Astrocyte (in vitro differentiated cells and primary cell): ENCODE results near the gene PHTF1. TPM values are rescaled to one million over a fixed set of nuclear protein-coding genes. Genes with fewer than 3 reads are reported as not detected.

Experiments
- DNase-seq: peaks from one replicate; pipeline ENCODE4 v3.0.0-alpha.2; 2010; ENCODE audit warnings: low read depth
- FAIRE-seq: peaks from 2 replicates; lab custom pipeline; 2011; peaks lifted over from hg19 to GRCh38; lab: Jason Lieb, UNC
- H2AFZ ChIP-seq: 2 replicates; pipeline ENCODE4 v1.6.0; 2012; ENCODE audit warnings: low read depth, low read length, inconsistent platforms
- H3K27ac ChIP-seq: 2 replicates; pipeline ENCODE4 v1.5.1; 2011; ENCODE audit warnings: low read depth, low read length, inconsistent platforms
- H3K27me3 ChIP-seq: 2 replicates; pipeline ENCODE4 v1.6.0; 2011; ENCODE audit warnings: low read length, inconsistent platforms; ENCODE audit not compliant: insufficient read depth
- H3K36me3 ChIP-seq: 2 replicates; pipeline ENCODE4 v1.5.1; 2011; ENCODE audit warnings: low read length, inconsistent platforms; ENCODE audit not compliant: insufficient read depth
- H3K4me1 ChIP-seq: 2 replicates; pipeline ENCODE4 v1.5.1; 2011; ENCODE audit warnings: low read length, inconsistent platforms; ENCODE audit not compliant: insufficient read depth
- H3K4me2 ChIP-seq: 2 replicates; pipeline ENCODE4 v1.6.0; 2012; ENCODE audit warnings: low read length, inconsistent platforms
- H3K4me3 ChIP-seq: 2 replicates; pipeline ENCODE4 v1.5.1; 2011; ENCODE audit warnings: low read depth, mild to moderate bottlenecking, low read length, inconsistent platforms; ENCODE audit not compliant: insufficient read depth
- H3K79me2 ChIP-seq: 2 replicates; pipeline ENCODE4 v1.6.0; 2012; ENCODE audit warnings: mild to moderate bottlenecking, low read length, inconsistent platforms; ENCODE audit not compliant: insufficient read depth
- H3K9ac ChIP-seq: 2 replicates; pipeline ENCODE4 v1.6.0; 2012; ENCODE audit warnings: mild to moderate bottlenecking, low read length, inconsistent platforms
- H3K9me3 ChIP-seq: 2 replicates; pipeline ENCODE4 v1.5.1; 2012; ENCODE audit warnings: low read depth, mild to moderate bottlenecking, low read length, inconsistent platforms; ENCODE audit not compliant: insufficient read depth
- H4K20me1 ChIP-seq: 2 replicates; pipeline ENCODE4 v1.6.0; 2012; ENCODE audit warnings: low read length, inconsistent platforms; ENCODE audit not compliant: insufficient read depth
- H3K27ac Mint-ChIP-seq: one replicate; pipeline ENCODE4 v1.8.0; 2021; ENCODE audit warnings: mild to moderate bottlenecking, mixed read lengths; ENCODE audit not compliant: unreplicated experiment
- H3K27me3 Mint-ChIP-seq: one replicate; pipeline ENCODE4 v1.8.0; 2021; ENCODE audit warnings: low read depth, mixed read lengths; ENCODE audit not compliant: unreplicated experiment
- H3K36me3 Mint-ChIP-seq: one replicate; pipeline ENCODE4 v1.8.0; 2021; ENCODE audit warnings: low read depth, mixed read lengths; ENCODE audit not compliant: unreplicated experiment
- H3K4me1 Mint-ChIP-seq: one replicate; pipeline ENCODE4 v1.8.0; 2021; ENCODE audit warnings: low read depth, mixed read lengths; ENCODE audit not compliant: unreplicated experiment
- H3K4me3 Mint-ChIP-seq: one replicate; pipeline ENCODE4 v1.8.0; 2021; ENCODE audit warnings: mild to moderate bottlenecking, moderate library complexity, mixed read lengths; ENCODE audit not compliant: unreplicated experiment
- H3K9me3 Mint-ChIP-seq: one replicate; pipeline ENCODE4 v1.8.0; 2021; ENCODE audit warnings: mild to moderate bottlenecking, mixed read lengths; ENCODE audit not compliant: unreplicated experiment
- EZH2 ChIP-seq: IDR thresholded peaks from 2 replicates; pipeline ENCODE4 v1.6.1; 2012; ENCODE audit warnings: mild to moderate bottlenecking, low read length, inconsistent platforms; ENCODE audit not compliant: insufficient read depth
- total RNA-seq: library from RNA; stranded (reverse); gene quantifications from 2 replicates; pipeline ENCODE4 v1.2.1, GENCODE V29; 2021
- TF ChIP-seq, protein P1 (sequence below): IDR thresholded peaks from 2 replicates; pipeline ENCODE4 v1.5.1; 2011; ENCODE audit warnings: low read depth, mild to moderate bottlenecking, inconsistent platforms, low read length, moderate library complexity; ENCODE audit not compliant: insufficient read depth

The PHTF1 gene
- total RNA-seq, 1 donor from 2014 or later: 36.4 TPM

DNA sequence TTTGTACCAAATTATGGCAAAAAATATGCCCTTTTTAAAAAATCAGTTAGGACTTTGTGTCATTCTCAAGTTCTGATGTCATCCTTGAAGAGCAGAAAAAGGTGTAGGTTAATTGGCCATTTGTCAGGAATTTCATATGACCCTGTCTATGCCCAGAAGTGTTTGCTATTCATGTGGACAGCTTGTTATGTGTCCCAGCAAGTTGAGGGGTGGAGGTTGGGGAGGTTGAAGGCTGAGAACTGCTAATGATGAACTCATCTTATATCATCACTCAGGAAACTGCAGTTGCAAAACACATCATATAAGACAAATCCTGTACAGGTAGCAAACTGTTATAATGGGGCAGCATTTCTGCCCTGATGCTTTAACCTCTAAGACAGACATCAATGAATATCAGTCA, 106.5 kb downstream of the PHTF1 start:
- Mint-ChIP-seq H3K4me3 (no peak overlapping the region), H3K9me3 (no peaks in the 10 kb centered on the region), H3K36me3 (no peaks in the 10 kb centered on the region), H3K27ac (no peak overlapping the region), H3K27me3 (no peaks in the 10 kb centered on the region), H3K4me1 (peaks cover 4% of the 10 kb centered on the region)
- no peaks in the 10 kb centered on the region for H3K9me3 ChIP-seq
- H3K27ac ChIP-seq: no peak overlapping the region
- no peaks in the 10 kb centered on the region for H3K27me3 ChIP-seq
- H3K4me2 ChIP-seq: no peak overlapping the region
- H3K79me2 ChIP-seq: no peaks in the 10 kb centered on the region
- no peak overlapping the region for H3K4me3 ChIP-seq
- H3K36me3 ChIP-seq: no peaks in the 10 kb centered on the region
- no peaks in the 10 kb centered on the region for H4K20me1 ChIP-seq
- H3K9ac ChIP-seq: no peak overlapping the region
- TF ChIP-seq EZH2: no peak
- TF ChIP-seq, protein P1, sequence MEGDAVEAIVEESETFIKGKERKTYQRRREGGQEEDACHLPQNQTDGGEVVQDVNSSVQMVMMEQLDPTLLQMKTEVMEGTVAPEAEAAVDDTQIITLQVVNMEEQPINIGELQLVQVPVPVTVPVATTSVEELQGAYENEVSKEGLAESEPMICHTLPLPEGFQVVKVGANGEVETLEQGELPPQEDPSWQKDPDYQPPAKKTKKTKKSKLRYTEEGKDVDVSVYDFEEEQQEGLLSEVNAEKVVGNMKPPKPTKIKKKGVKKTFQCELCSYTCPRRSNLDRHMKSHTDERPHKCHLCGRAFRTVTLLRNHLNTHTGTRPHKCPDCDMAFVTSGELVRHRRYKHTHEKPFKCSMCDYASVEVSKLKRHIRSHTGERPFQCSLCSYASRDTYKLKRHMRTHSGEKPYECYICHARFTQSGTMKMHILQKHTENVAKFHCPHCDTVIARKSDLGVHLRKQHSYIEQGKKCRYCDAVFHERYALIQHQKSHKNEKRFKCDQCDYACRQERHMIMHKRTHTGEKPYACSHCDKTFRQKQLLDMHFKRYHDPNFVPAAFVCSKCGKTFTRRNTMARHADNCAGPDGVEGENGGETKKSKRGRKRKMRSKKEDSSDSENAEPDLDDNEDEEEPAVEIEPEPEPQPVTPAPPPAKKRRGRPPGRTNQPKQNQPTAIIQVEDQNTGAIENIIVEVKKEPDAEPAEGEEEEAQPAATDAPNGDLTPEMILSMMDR: no peak
- no peaks in the 10 kb centered on the region for H3K4me1 ChIP-seq
- FAIRE-seq (no peak), DNase-seq (no peak)
- H2AFZ ChIP-seq: no peak overlapping the region

DNA sequence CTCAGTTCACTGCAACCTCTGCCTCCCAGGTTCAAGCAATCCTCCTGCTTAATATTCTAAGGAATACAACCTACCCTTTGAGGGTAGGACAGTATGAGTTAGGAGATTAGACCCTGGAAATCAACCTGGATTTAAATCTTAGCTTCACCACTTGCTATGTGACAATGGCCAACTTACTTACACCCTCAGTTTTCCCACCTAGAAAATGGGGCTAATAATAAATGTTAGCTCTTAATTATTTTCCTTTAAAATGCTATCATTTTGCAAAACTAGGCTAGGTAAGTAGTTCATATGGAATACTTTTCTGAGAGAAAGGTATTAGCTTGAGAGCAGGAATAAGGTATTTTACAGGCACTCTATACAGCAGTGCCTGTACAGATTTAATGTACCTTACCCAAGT, 110.8 kb downstream of the PHTF1 start:
- TF ChIP-seq, protein P1: no peak
- no peak for TF ChIP-seq EZH2
- DNase-seq: no peak
- Histone ChIP-seq H3K79me2 (no peaks in the 10 kb centered on the region), H3K4me2 (no peak overlapping the region), H4K20me1 (no peaks in the 10 kb centered on the region), H3K4me1 (no peaks in the 10 kb centered on the region), H3K4me3 (no peak overlapping the region), H2AFZ (no peak overlapping the region), H3K9me3 (no peaks in the 10 kb centered on the region), H3K9ac (no peak overlapping the region), H3K27ac (no peak overlapping the region), H3K36me3 (no peaks in the 10 kb centered on the region), H3K27me3 (no peaks in the 10 kb centered on the region)
- FAIRE-seq: no peak
- Mint-ChIP-seq H3K36me3 (peaks cover 2% of the 10 kb centered on the region), H3K27ac (no peak overlapping the region), H3K27me3 (no peaks in the 10 kb centered on the region), H3K9me3 (no peaks in the 10 kb centered on the region), H3K4me1 (peaks cover 9% of the 10 kb centered on the region), H3K4me3 (no peak overlapping the region)

DNA sequence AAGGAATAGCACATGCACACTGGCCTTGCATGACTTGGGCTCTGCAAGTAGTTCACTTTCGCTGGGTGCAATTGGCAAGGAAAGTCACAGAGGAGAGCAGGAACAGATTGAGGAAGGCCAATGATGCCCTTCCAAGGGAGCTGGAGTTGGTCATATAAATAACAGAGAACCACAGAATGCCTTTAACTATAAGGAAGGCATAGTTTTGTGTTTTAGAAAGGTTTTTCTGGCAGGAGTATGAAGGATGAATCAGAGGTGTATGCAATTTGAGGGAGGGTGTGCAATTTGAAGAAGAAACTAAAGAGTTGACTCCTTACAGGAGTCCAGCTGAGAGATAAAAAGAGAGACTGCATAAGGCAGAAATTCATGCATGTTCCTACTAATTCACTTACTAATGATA, 112.1 kb downstream of the PHTF1 start:
- no peak overlapping the region for H3K9ac ChIP-seq
- no peaks in the 10 kb centered on the region for H3K4me1 ChIP-seq
- Mint-ChIP-seq H3K9me3 (no peaks in the 10 kb centered on the region), H3K27me3 (no peaks in the 10 kb centered on the region), H3K27ac (no peak overlapping the region), H3K4me1 (peaks cover 5% of the 10 kb centered on the region), H3K36me3 (peaks cover 10% of the 10 kb centered on the region), H3K4me3 (no peak overlapping the region)
- H3K4me2 ChIP-seq: no peak overlapping the region
- no peaks in the 10 kb centered on the region for H3K79me2 ChIP-seq
- H3K27me3 ChIP-seq: no peaks in the 10 kb centered on the region
- no peak overlapping the region for H3K27ac ChIP-seq
- H4K20me1 ChIP-seq: no peaks in the 10 kb centered on the region
- no peaks in the 10 kb centered on the region for H3K9me3 ChIP-seq
- H3K4me3 ChIP-seq: no peak overlapping the region
- no peak for TF ChIP-seq EZH2
- TF ChIP-seq, protein P1: no peak
- H2AFZ ChIP-seq: no peak overlapping the region
- FAIRE-seq (no peak), DNase-seq (peak; percentile 62)
- H3K36me3 ChIP-seq: no peaks in the 10 kb centered on the region

Other genes starting within 250 kb of the PHTF1 start
- 10.6 and 10.8 TPM in 2 replicates for gene RSBN1, start 53.0 kb upstream of the PHTF1 start, total RNA-seq
- 1.2 and 1.3 TPM in 2 replicates for gene PTPN22, start 112.2 kb upstream of the PHTF1 start, total RNA-seq
- 0.14 and 0.38 TPM in 2 replicates for gene BCL2L15, start 128.1 kb upstream of the PHTF1 start, total RNA-seq
- gene AP4B1, start 145.3 kb upstream of the PHTF1 start, total RNA-seq: 14.9 and 15.2 TPM in 2 replicates
- 7.8 and 8.1 TPM in 2 replicates for gene DCLRE1B, start 145.8 kb upstream of the PHTF1 start, total RNA-seq
- 54.0 and 55.4 TPM in 2 replicates for gene HIPK1, start 169.8 kb upstream of the PHTF1 start, total RNA-seq
- gene OLFML3, start 220.0 kb upstream of the PHTF1 start, total RNA-seq: 23.2 and 26.7 TPM in 2 replicates